Activated T-helper 1 cell treated with anti-CD3 and anti-CD28 coated beads, Interleukin-12 subunit alpha, Interleukin-12 subunit beta, Interleukin-2, Interleukin-4 antibody, amounts not matched to agents 30 ng/mL and 10 ng/mL and 1 ng/mL, durations not matched to agents 14 hours and 24 hours and 36 hours (primary cell): Measurements from ENCODE around the gene ARHGAP6. TPM values are rescaled to one million over a fixed set of nuclear protein-coding genes. Genes with fewer than 3 reads are reported as not detected.
"Not testable (repeated sequence)": the region's sequence is repeated elsewhere in the genome, so short reads cannot be mapped to it uniquely, and the experiment has no call there.

ENCODE experiments used
- DNase-seq: peaks from one replicate; pipeline ENCODE4 v3.0.0; 2021; ENCODE audit warnings: low spot score
- H3K27ac Mint-ChIP-seq: one replicate; pipeline ENCODE4 v1.8.0; 2021; ENCODE audit warnings: mild to moderate bottlenecking, mixed read lengths
- H3K27me3 Mint-ChIP-seq: one replicate; pipeline ENCODE4 v1.8.0; 2022; ENCODE audit warnings: mild to moderate bottlenecking, moderate library complexity, mixed read lengths; ENCODE audit not compliant: insufficient read depth
- H3K36me3 Mint-ChIP-seq: one replicate; pipeline ENCODE4 v1.8.0; 2021; ENCODE audit warnings: low read depth, mixed read lengths
- H3K4me1 Mint-ChIP-seq: one replicate; pipeline ENCODE4 v1.8.0; 2021; ENCODE audit warnings: low read depth, mixed read lengths
- H3K4me3 Mint-ChIP-seq: one replicate; pipeline ENCODE4 v1.8.0; 2021; ENCODE audit warnings: mild to moderate bottlenecking, moderate library complexity, mixed read lengths
- H3K9me3 Mint-ChIP-seq: one replicate; pipeline ENCODE4 v1.8.0; 2021; ENCODE audit warnings: mixed read lengths
- intact Hi-C: fragments of 100-400 bp; cut with micrococcal nuclease; formaldehyde crosslinking; loops from one replicate; pipeline ENCODE4 v1.15.1; 2024
- total RNA-seq: library from RNA; stranded (reverse); gene quantifications from 2 replicates; pipeline ENCODE4 v1.2.3, GENCODE V29; 2022

ARHGAP6 gene
- total RNA-seq, 1 donor from 2014 or later: not detected

- no peaks in the 10 kb centered on the region for H3K9me3 Mint-ChIP-seq
- no peak overlapping the region for H3K4me3 Mint-ChIP-seq
- H3K4me1 Mint-ChIP-seq: no peaks in the 10 kb centered on the region
- DNase-seq: no peak
- no peak overlapping the region for H3K27ac Mint-ChIP-seq
- intact Hi-C loops: no loop called here
- H3K36me3 Mint-ChIP-seq: no peaks in the 10 kb centered on the region
- H3K27me3 Mint-ChIP-seq: peaks cover 2% of the 10 kb centered on the region
Measured at GRCh38 chrX:11367609-11368430, 297.9 kb downstream of the ARHGAP6 start.

GRCh38 chrX:11366998-11367595, 298.6 kb downstream of the ARHGAP6 start:
- no peaks in the 10 kb centered on the region for H3K36me3 Mint-ChIP-seq
- DNase-seq: no peak
- H3K4me3 Mint-ChIP-seq: no peak overlapping the region
- no peak overlapping the region for H3K27ac Mint-ChIP-seq
- H3K4me1 Mint-ChIP-seq: no peaks in the 10 kb centered on the region
- intact Hi-C loops: no loop called here
- peaks cover 2% of the 10 kb centered on the region for H3K27me3 Mint-ChIP-seq
- no peaks in the 10 kb centered on the region for H3K9me3 Mint-ChIP-seq

- no peak for DNase-seq
- H3K27ac Mint-ChIP-seq: no peak overlapping the region
- no peak overlapping the region for H3K4me3 Mint-ChIP-seq
- H3K27me3 Mint-ChIP-seq: peaks cover 2% of the 10 kb centered on the region
- H3K4me1 Mint-ChIP-seq: no peaks in the 10 kb centered on the region
- H3K9me3 Mint-ChIP-seq: no peaks in the 10 kb centered on the region
- intact Hi-C loops: no loop called here
- H3K36me3 Mint-ChIP-seq: no peaks in the 10 kb centered on the region
Measured at GRCh38 chrX:11365426-11365825, 300.3 kb downstream of the ARHGAP6 start.

GRCh38 chrX:11364835-11365234, 300.9 kb downstream of the ARHGAP6 start:
- H3K9me3 Mint-ChIP-seq: no peaks in the 10 kb centered on the region
- H3K27ac Mint-ChIP-seq: no peak overlapping the region
- DNase-seq: no peak
- intact Hi-C loops: no loop called here
- H3K27me3 Mint-ChIP-seq: peaks cover 2% of the 10 kb centered on the region
- no peak overlapping the region for H3K4me3 Mint-ChIP-seq
- no peaks in the 10 kb centered on the region for H3K4me1 Mint-ChIP-seq
- no peaks in the 10 kb centered on the region for H3K36me3 Mint-ChIP-seq

GRCh38 chrX:11363825-11364224, 301.9 kb downstream of the ARHGAP6 start:
- H3K27me3 Mint-ChIP-seq, H3K27ac Mint-ChIP-seq, intact Hi-C loops, DNase-seq, H3K36me3 Mint-ChIP-seq, H3K4me3 Mint-ChIP-seq, H3K9me3 Mint-ChIP-seq, H3K4me1 Mint-ChIP-seq: not testable (repeated sequence)

GRCh38 chrX:11363069-11363594, 302.6 kb downstream of the ARHGAP6 start:
- DNase-seq: no peak
- Mint-ChIP-seq H3K27ac (no peak overlapping the region), H3K27me3 (no peaks in the 10 kb centered on the region), H3K4me3 (no peak overlapping the region), H3K9me3 (no peaks in the 10 kb centered on the region), H3K36me3 (no peaks in the 10 kb centered on the region), H3K4me1 (no peaks in the 10 kb centered on the region)
- intact Hi-C loops: no loop called here

GRCh38 chrX:11361666-11362065, 304.1 kb downstream of the ARHGAP6 start:
- DNase-seq, H3K9me3 Mint-ChIP-seq, H3K27me3 Mint-ChIP-seq, intact Hi-C loops, H3K27ac Mint-ChIP-seq, H3K4me1 Mint-ChIP-seq, H3K4me3 Mint-ChIP-seq, H3K36me3 Mint-ChIP-seq: not testable (repeated sequence)

GRCh38 chrX:11355944-11356343, 309.8 kb downstream of the ARHGAP6 start:
- H3K27ac Mint-ChIP-seq, intact Hi-C loops, H3K9me3 Mint-ChIP-seq, H3K4me1 Mint-ChIP-seq, DNase-seq, H3K27me3 Mint-ChIP-seq, H3K4me3 Mint-ChIP-seq, H3K36me3 Mint-ChIP-seq: not testable (repeated sequence)

- H3K36me3 Mint-ChIP-seq: no peaks in the 10 kb centered on the region
- intact Hi-C loops: no loop called here
- H3K27me3 Mint-ChIP-seq: no peaks in the 10 kb centered on the region
- no peaks in the 10 kb centered on the region for H3K9me3 Mint-ChIP-seq
- no peaks in the 10 kb centered on the region for H3K4me1 Mint-ChIP-seq
- DNase-seq: no peak
- no peak overlapping the region for H3K27ac Mint-ChIP-seq
- H3K4me3 Mint-ChIP-seq: no peak overlapping the region
Measured at GRCh38 chrX:11355259-11355909, 310.3 kb downstream of the ARHGAP6 start.

GRCh38 chrX:11352296-11352741, 313.4 kb downstream of the ARHGAP6 start:
- no peak overlapping the region for H3K27ac Mint-ChIP-seq
- DNase-seq: no peak
- H3K27me3 Mint-ChIP-seq: no peaks in the 10 kb centered on the region
- H3K4me3 Mint-ChIP-seq: no peak overlapping the region
- no peaks in the 10 kb centered on the region for H3K4me1 Mint-ChIP-seq
- no peaks in the 10 kb centered on the region for H3K36me3 Mint-ChIP-seq
- intact Hi-C loops: no loop called here
- no peaks in the 10 kb centered on the region for H3K9me3 Mint-ChIP-seq

- Mint-ChIP-seq H3K36me3 (no peaks in the 10 kb centered on the region), H3K27me3 (no peaks in the 10 kb centered on the region), H3K4me3 (no peak overlapping the region), H3K4me1 (no peaks in the 10 kb centered on the region), H3K9me3 (no peaks in the 10 kb centered on the region), H3K27ac (no peak overlapping the region)
- no peak for DNase-seq
- intact Hi-C loops: no loop called here
Measured at GRCh38 chrX:11351375-11352295, 314.1 kb downstream of the ARHGAP6 start.

- intact Hi-C loops: no loop called here
Measured at GRCh38 chrX:11349661-11350337, 315.9 kb downstream of the ARHGAP6 start.

More at GRCh38 chrX:11349661-11350337, 315.9 kb downstream of the ARHGAP6 start:
- H3K27me3 Mint-ChIP-seq: no peaks in the 10 kb centered on the region
- H3K36me3 Mint-ChIP-seq: no peaks in the 10 kb centered on the region
- no peak overlapping the region for H3K4me3 Mint-ChIP-seq
- no peak for DNase-seq
- H3K27ac Mint-ChIP-seq: no peak overlapping the region
- no peaks in the 10 kb centered on the region for H3K4me1 Mint-ChIP-seq
- no peaks in the 10 kb centered on the region for H3K9me3 Mint-ChIP-seq
